GM23338 (cell line): Measurements from ENCODE around the gene KIF27.
"Not testable (repeated sequence)": the region's sequence is repeated elsewhere in the genome, so short reads cannot be mapped to it uniquely, and the experiment has no call there.

Experiments used
- CREB1 ChIP-seq: fragments of 250-450 bp; sonication (Bioruptor Pico); IDR thresholded peaks from 2 replicates; pipeline ENCODE4 v1.5.0; 2020; ENCODE audit warnings: low read depth, mild to moderate bottlenecking, moderate library complexity
- CTCF ChIP-seq, 2 experiments: fragments of 200-600 bp in 1 of 2; sonication (generic) in 1 of 2; conservative IDR thresholded peaks; 2 replicates each; pipeline versions ENCODE4 v1.5.1 to v1.6.1; 2016 to 2017; ENCODE audit warnings: antibody characterized with exemption in 2 of 2, low read depth in 2 of 2, mild to moderate bottlenecking in 2 of 2, moderate library complexity in 1 of 2
- EZH2 ChIP-seq: fragments of 200-600 bp; sonication (generic); IDR thresholded peaks from one replicate; pipeline ENCODE4 v1.8.0; 2017; ENCODE audit warnings: antibody characterized with exemption, mild to moderate bottlenecking, low read depth; ENCODE audit not compliant: unreplicated experiment
- POLR2AphosphoS5 ChIP-seq: IDR thresholded peaks from 2 replicates; pipeline ENCODE4 v1.6.1; 2016; ENCODE audit warnings: antibody characterized with exemption, low read depth

DNA sequence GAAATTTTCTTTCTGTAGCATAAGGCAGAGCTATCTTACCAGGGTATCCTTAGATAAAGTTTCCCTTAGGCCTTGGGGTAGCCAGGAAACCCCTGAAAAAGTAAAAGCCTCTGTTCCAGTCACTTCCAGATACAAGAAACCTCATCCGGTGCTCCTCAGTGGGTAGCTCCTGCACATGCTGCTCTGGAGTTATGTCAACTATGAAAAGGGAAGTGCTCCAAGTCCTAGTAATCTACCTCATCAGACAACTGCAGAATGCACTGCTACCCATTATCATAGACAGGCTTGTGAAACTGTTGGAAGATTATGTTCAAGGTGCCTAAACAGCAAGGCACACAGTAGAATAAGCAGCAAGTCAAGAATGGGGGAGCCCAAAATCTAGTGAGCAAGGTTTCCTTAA, 112.0 kb downstream of the KIF27 start:
- TF ChIP-seq EZH2; CTCF (conservative IDR thresholded peaks at IDR 0.05; ENCODE audit: low read depth in 2 of 2); POLR2AphosphoS5; CREB1 (CRISPR knock-in tag): not testable (repeated sequence)
